HG02588 (cell line): ENCODE data around the gene NBAS.

ENCODE experiments used
- ATAC-seq: cut with Tn5 transposase; IDR thresholded peaks from one replicate; pipeline ENCODE4 v1.9.1; 2021; ENCODE audit warnings: mild to moderate bottlenecking, moderate library complexity; ENCODE audit not compliant: unreplicated experiment

Gene NBAS

GRCh38 chr2:15152382-15152781, 408.8 kb downstream of the NBAS start:
- no peak for ATAC-seq

DNA sequence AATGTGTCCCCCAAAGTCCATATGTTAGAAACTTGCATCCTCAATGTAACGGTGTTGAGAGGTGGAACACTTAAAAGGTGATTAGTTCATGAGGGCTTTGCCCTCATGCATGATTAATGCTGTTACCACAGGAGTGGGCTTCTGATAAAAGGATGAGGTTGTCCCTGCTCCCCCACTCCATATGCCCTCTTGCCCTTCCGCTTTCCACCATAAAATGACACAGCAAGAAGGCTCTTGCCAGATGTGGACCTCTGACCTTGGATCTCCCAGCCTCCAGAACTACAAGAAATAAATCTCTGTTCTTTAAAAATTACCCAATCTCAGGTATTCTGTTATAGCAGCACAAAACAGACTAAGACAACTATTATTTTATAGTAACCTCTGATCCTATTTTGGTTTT, 412.1 kb downstream of the NBAS start:
- ATAC-seq: no peak

DNA sequence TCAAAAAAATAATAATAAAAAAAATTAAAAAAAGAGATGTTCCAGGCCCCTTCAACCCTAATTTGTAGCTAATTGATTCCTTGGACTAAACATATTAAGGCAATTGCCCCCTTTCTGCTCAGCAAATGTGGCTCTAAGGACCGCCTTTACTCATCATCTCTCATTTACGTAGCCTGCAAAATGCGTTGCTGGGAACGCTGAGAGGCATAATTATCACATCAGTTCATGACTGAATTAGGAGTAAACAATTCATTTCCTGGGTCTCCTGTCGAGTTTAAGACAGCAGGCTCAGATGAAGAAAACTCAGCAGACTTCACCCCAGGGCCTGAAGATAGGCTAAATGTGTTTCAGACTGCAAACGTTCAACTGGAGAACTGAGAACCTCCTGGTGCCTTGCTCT, 413.5 kb downstream of the NBAS start:
- ATAC-seq: no peak

- no peak for ATAC-seq
These were observed 414.2 kb downstream of the NBAS start for GRCh38 chr2:15146960-15147359.

DNA sequence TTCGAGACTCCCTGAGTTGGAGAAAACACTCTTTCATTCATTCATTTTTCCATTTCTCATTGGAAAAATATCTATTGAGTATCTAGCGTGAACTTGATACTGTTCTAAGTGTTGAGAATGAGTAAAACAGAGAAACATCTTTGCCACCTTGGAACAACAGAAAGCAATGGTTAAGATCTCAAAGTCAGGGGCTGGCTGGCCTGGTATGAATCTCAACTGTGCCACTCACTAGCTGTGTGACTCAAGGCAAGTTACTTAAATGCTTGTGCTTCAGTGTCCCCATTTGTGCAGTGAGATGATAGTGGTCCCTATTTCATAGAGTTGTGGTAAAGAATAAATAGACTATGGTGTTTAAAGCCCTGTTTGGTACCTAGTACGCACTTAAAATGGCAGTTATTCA, 415.2 kb downstream of the NBAS start:
- ATAC-seq: no peak

DNA sequence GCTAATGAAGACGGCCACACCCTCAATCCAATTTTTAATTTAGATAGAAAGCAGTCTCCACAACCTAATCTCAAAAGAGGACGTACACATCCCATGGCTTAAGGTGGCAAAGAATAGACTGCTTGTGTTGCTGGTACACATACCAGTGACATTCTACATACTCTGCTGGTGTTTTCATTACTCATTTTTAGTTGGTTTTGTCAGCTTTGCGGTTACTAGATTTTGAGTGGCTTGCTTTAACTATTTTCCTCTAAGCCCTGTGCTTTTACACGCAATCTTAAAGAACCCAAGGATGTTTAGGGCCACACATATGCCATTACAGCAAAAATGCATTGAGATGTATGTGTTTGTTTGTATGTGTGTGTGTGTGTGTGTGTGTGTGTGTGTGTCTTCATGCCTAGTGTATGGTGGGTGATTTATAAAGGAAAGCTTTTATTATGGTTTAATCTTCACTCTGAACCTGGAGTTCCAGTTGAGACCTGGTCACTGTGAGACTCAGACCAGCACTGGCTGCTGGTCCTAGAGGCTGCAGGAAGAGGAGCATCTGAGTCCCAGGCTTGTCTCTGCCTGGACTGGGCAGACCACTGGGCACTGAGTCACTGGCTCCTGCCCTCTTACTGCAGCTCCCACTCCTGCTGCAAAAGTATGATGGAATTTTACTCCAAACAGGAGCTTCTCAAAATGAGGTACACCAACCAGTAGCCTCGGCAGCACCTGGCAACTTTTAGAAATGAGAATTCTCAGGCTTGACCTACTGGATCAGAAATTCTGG, 415.9 kb downstream of the NBAS start:
- ATAC-seq: no peak

DNA sequence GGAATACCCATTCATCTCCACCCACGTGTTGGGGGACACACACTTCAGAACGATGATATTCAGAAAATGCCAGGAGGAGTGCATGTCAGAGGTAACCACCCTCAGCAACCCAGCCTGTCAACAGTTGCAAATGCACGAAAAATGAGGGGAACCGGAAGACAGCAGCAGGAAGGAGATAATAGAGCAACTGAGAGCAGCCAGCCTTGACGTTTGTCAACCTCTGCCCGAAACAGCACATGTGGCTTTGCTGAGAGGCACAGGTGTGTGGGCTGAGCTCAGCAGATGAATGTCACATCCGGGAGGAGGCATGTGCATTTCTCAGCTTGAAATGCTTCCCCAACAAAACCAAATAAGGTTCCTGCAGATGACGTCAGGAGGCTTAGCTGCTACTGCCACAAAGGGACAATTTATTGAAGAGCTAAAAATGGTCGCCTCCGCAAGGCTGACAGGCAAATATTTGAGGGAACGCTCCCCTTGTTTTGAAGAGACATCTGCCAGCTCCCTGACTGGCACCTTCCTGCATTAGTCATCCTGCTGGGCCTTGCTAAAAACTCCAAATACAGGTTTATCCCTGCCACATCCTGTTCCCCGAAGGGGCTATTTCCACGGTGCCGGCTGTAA, 419.0 kb downstream of the NBAS start:
- ATAC-seq: peak; percentile 100

GRCh38 chr2:15141211-15141610, 419.9 kb downstream of the NBAS start:
- ATAC-seq: no peak

DNA sequence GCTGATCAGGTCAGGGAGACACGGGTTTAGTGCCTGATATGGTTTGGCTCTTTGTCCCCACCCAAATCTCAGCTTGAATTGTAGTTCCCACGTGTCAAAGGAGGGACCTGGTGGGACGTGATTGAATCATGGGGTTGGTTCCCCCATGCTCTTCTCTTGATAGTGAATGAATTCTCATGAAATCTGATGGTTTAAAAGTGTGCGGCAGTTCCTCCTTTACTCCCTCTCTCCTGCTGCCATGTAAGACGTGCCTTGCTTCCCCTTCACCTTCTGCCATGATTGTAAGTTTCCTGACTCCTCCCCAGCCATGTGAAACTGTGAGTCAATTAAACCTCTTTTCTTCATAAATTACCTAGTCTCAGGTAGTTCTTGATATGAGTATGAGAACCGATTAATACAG, 424.5 kb downstream of the NBAS start:
- no peak for ATAC-seq

DNA sequence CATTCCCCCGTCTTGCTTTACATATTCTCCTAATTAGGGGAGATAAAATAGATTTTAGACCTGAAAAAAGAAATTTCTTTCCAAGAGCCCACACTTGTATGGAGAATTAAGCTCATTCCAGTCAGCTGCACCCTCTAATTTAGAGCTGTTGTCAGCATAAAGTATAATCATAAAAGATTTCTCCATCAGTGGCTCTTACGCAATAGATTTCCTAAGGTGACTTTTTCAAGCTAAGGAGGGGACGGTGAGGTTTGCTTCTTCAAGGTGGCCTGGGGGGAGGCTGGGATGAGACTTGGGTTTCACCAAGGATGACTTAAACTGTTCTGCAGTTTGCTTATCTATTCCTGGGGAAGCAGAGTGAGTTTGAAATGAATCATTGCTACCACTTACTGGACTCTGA, 426.2 kb downstream of the NBAS start:
- ATAC-seq: no peak

DNA sequence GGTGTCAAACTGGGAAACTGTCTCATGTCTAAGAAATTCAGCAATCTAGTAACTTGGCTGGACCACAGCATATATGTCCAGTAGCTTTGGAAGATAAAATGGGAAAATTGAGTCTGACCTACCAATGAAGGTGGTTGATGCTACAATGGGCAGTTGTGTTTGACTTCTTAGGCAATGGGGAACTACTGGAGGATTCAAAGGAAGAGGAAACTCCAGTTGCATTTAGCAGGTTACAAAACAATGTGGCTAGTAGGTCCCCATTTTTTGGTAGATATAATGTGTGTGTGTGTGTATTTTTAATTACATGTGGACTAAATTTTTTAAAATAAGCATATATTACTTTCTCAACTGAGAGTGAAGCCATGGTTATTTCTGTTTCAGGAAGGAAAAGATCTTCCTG, 427.7 kb downstream of the NBAS start:
- ATAC-seq: no peak

DNA sequence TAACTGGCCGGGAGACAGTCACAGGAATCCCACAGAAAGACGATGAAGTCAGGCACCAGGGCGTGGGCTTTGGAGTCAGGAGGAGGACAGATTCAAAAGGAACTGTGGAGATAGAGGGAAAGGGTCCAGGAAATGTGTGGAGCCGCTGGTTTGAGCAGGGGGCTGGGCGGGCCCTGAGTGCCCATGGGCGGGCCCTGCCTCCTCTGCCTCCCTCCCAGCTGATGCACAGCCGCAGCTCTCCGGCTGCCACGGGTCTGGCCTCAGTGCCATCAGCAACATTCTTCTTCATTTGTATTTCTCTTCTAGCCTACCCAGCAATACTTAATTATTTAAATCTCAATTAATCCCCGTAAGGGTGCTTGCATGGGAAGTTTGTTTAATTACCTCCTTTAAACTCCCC, 432.3 kb downstream of the NBAS start:
- ATAC-seq: no peak

DNA sequence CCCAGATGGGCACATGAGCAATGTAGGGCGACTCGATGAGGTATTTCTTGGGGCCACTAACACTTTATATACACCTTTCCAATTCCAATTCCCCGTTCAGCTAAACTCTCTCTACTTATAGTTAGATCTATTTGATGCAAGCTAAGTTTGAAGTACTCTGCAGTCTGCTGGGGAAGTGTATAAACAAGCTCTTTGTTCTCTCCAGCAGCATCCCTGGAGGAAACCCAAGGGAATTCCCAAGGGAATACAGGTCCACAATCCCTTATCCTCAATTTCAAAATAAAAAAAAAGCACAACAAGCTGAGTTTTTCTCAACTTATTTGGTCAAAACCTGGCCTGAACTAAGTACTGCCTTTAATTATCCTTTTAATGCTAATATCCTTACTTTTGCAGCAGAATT, 433.3 kb downstream of the NBAS start:
- ATAC-seq: no peak

DNA sequence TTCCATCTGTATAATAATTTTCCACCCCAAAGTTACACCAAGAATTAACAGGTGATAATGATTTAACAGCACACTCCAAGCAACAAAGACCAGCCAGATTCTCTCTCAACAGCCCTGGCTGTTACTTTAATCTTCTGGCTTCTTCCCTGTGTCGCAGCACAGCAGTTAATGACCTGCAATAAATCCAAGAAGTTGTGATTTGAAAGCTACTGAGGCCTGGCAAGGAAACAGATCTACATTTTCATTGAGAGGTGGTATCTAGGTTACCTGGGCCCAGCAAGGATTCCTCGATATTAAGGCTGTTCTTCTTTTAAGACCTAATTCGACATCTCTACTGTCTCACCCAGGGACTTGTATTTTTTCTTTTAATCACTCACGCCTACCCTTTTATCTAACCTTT, 433.8 kb downstream of the NBAS start:
- no peak for ATAC-seq

DNA sequence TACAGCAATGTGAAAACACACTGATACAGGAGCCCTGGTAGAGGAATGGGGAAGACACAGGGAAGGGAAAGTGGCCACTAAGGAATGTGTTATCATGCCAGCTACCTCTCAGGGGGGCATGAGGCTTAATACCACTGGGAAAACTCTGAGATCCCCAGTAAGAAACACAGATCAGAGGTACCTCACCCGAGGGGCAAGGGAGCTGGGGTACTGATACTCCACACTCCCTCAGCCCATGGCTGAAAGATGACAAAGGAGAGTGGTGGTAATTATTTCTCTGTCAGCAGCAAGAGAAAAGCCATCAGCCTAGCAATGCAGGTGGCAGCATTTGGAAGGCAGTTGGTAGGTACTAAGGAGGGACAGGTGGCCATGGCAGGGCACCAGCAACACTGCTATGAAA, 434.8 kb downstream of the NBAS start:
- ATAC-seq: no peak

DNA sequence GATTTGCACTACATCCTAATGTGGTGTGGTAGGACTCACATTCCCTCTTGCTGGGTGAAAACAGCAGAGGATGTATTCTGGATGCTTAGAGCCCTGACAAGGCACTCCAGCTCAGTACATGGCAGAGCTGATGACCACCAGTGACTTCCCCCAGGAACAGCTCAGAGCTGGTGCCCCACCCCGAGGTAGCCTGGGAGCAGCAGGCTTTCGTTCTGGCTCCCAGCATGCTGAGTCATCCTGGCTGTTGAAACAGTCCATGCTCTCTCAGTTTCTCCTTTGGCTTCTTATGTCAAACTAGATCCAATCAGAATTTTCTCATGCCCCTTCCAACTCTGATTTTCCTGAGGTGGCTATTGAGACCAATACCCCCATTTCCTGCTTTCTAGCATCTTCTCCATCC, 438.2 kb downstream of the NBAS start:
- ATAC-seq: no peak

DNA sequence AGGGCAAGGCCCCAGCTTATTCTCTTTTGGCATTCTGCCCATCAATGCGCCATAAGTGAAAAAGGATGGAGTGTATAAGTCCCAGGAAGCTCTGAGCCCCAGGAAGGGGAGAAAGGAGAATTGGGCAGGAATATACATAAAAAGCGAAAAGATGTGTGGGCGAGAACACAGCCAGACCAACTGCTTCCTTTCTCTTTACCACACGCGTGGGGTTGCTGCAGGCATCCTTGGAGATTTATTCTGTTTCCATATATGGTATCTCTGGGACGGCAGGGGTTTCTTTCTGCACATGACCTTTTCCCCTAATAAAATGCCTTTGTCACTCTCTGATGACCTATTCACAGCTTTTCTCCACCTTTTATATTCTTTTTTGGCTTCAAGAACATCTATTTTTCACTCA, 440.5 kb downstream of the NBAS start:
- no peak for ATAC-seq

DNA sequence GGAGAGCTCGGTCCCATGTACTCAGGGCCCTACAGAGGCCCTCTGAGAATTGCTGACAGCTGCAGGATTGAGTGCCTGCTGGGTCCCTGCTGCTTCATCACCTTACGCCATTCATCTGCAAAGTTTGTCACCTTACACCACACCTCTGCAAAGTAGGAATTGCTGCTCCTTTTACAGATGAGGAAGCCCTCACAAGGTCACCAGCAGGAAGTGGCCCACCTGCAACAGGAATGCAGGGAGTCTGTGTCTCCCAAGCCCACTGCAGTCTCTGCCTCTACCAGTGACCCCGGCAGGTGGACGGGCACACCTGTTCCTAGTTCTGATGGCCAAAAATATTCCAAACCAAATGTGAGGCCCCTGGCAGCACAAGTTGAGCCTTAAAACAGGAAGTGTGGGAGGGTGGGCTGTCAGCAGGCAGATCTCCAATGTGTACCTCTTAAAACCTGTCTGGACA, 441.4 kb downstream of the NBAS start:
- ATAC-seq: no peak

GRCh38 chr2:15117409-15118050, 443.6 kb downstream of the NBAS start:
- no peak for ATAC-seq
